Adrenal gland (tissue), 5 donors: ENCODE data around the gene CEBPB.

Experiments
- POLR2A ChIP-seq, 2 donors: fragments of 450-650 bp; IDR thresholded peaks; one replicate each; pipeline ENCODE4 v1.6.1; 2017; ENCODE audit warnings: antibody characterized with exemption in 2 of 2, mild to moderate bottlenecking in 2 of 2, moderate library complexity in 1 of 2
- TF ChIP-seq, protein P1 (sequence below), 6 experiments: fragments of 450-650 bp in 4 of 6; fragments of 200-600 bp in 2 of 6; sonication (generic) in 1 of 6; IDR thresholded peaks; 1 replicate in 5 of 6; 2 replicates in 1 of 6; pipeline versions ENCODE4 v1.5.1 to v1.8.0; 2016 to 2021; ENCODE audit warnings: antibody characterized with exemption in 6 of 6, mild to moderate bottlenecking in 2 of 6, moderate library complexity in 1 of 6
- donor health status: DM: no; HTN: no; CAD: no.

DNA sequence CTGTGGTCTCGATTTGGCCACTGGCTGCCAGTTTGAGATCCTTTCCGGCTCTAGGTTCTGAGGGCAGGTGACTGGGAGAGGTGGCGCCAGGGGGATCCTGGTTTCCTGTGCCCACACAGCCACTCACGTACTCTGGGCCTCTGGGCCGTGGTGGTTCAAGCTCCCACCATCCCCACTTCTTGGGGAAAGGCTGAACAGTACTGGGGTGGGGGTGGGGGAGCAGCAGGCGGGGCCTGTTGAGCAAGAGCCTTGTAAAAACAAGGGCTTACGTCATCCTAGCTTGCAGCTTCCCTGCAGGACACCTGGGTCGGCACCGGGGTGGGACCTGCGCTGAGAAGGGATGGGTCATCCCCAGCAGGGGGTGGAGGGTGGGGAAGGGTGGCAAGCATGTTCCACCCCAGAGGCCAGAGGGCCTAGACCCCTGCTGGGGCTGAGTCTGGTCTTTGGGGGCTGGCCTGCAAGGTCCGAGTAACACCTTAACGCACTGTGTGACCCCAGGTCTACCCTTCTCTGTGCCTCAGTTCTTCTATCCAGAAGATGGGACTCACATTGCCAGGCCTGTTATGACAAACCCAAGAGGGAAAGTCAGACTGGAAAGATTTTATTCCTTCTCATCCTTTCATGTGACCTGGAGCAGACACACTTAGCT is 3.1 kb upstream of the CEBPB start:
- TF ChIP-seq, protein P1, sequence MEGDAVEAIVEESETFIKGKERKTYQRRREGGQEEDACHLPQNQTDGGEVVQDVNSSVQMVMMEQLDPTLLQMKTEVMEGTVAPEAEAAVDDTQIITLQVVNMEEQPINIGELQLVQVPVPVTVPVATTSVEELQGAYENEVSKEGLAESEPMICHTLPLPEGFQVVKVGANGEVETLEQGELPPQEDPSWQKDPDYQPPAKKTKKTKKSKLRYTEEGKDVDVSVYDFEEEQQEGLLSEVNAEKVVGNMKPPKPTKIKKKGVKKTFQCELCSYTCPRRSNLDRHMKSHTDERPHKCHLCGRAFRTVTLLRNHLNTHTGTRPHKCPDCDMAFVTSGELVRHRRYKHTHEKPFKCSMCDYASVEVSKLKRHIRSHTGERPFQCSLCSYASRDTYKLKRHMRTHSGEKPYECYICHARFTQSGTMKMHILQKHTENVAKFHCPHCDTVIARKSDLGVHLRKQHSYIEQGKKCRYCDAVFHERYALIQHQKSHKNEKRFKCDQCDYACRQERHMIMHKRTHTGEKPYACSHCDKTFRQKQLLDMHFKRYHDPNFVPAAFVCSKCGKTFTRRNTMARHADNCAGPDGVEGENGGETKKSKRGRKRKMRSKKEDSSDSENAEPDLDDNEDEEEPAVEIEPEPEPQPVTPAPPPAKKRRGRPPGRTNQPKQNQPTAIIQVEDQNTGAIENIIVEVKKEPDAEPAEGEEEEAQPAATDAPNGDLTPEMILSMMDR (IDR thresholded peaks at IDR 0.05), result no peak
- no peak for TF ChIP-seq POLR2A (IDR thresholded peaks at IDR 0.05)
